ENCODE data around the gene ZNF155. TPM values are rescaled to one million over a fixed set of nuclear protein-coding genes. Genes with fewer than 3 reads are reported as not detected.

Gene ZNF155
- total RNA-seq, 1 donor from 2014 or later = 12.3 TPM

DNA sequence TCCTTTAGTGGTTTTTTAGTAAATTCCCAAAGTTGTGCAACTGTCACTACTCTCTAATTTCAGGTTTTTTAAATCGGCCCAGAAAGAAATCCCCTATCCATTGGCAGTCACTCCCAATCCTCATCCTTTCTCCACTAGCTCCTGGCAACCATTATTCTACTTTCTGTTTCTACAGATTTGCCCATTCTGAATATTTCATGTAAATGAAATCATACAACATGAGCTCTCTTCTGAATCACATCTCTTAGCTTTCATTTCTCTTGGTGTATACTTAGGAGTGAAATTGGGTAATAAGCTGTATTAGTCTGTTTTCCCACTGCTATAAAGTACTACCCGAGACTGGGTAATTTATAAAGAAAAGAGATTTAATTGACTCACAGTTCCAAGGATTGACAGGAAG, 58.2 kb downstream of the ZNF155 start:
- H3K27me3 Mint-ChIP-seq (ENCODE audit: unreplicated experiment) = peaks cover 2% of the 10 kb centered on the region
- H3K9me3 Mint-ChIP-seq (ENCODE audit: unreplicated experiment) = no peaks in the 10 kb centered on the region
- DNase-seq = no peak
- no peaks in the 10 kb centered on the region for H3K4me1 Mint-ChIP-seq (ENCODE audit: low read depth, unreplicated experiment)
- H3K4me3 Mint-ChIP-seq (ENCODE audit: unreplicated experiment) = no peak overlapping the region
- no peaks in the 10 kb centered on the region for H3K36me3 Mint-ChIP-seq (ENCODE audit: unreplicated experiment)
- H3K27ac Mint-ChIP-seq (ENCODE audit: unreplicated experiment) = no peak overlapping the region
- no peak for TF ChIP-seq CTCF (IDR thresholded peaks at IDR 0.05; ENCODE audit: partially characterized antibody, unreplicated experiment)

Other genes with a start within 250 kb of the ZNF155 start
- gene SMG9, start 229.2 kb upstream of the ZNF155 start, total RNA-seq (ENCODE audit: unreplicated experiment) = 34.1 TPM
- 0.44 TPM for gene KCNN4, start 203.2 kb upstream of the ZNF155 start, total RNA-seq (ENCODE audit: unreplicated experiment)
- gene LYPD5, start 181.7 kb upstream of the ZNF155 start, total RNA-seq (ENCODE audit: unreplicated experiment) = not detected
- 13.0 TPM for gene ZNF283, start 156.9 kb upstream of the ZNF155 start, total RNA-seq (ENCODE audit: unreplicated experiment)
- gene ZNF404, start 100.2 kb upstream of the ZNF155 start, total RNA-seq (ENCODE audit: unreplicated experiment) = 3.0 TPM
- gene ZNF45, start 48.9 kb upstream of the ZNF155 start, total RNA-seq (ENCODE audit: unreplicated experiment) = 12.1 TPM
- gene ZNF221, start 33.0 kb upstream of the ZNF155 start, total RNA-seq (ENCODE audit: unreplicated experiment) = 16.1 TPM
- gene ZNF230, start 18.8 kb downstream of the ZNF155 start, total RNA-seq (ENCODE audit: unreplicated experiment) = 2.8 TPM
- gene ZNF222, start 41.2 kb downstream of the ZNF155 start, total RNA-seq (ENCODE audit: unreplicated experiment) = 12.2 TPM
- gene ZNF223, start 67.8 kb downstream of the ZNF155 start, total RNA-seq (ENCODE audit: unreplicated experiment) = 7.6 TPM
- 3.9 TPM for gene ZNF284, start 88.0 kb downstream of the ZNF155 start, total RNA-seq (ENCODE audit: unreplicated experiment)
- 20.1 TPM for gene ZNF224, start 110.2 kb downstream of the ZNF155 start, total RNA-seq (ENCODE audit: unreplicated experiment)
- gene ZNF225, start 129.2 kb downstream of the ZNF155 start, total RNA-seq (ENCODE audit: unreplicated experiment) = 7.1 TPM
- 19.2 TPM for gene ZNF234, start 157.4 kb downstream of the ZNF155 start, total RNA-seq (ENCODE audit: unreplicated experiment)
- 27.9 TPM for gene ZNF226, start 180.9 kb downstream of the ZNF155 start, total RNA-seq (ENCODE audit: unreplicated experiment)
- gene ZNF227, start 228.3 kb downstream of the ZNF155 start, total RNA-seq (ENCODE audit: unreplicated experiment) = 26.4 TPM